Measurements from ENCODE around the gene ZNF613.
A peak's percentile ranks its signal among the peaks of the same experiment; 100 is the strongest.

ZNF613 gene

GRCh38 chr19:51946602-51947001 is 19.3 kb downstream of the ZNF613 start:
- H3K27ac ChIP-seq = no peak overlapping the region
- TF ChIP-seq CTCF (conservative IDR thresholded peaks at IDR 0.05) = no peak

GRCh38 chr19:51948975-51949374 is 21.7 kb downstream of the ZNF613 start:
- TF ChIP-seq CTCF (conservative IDR thresholded peaks at IDR 0.05) = no peak
- peak overlapping the region; percentile 9; the same call in 1 of the 2 replicates for H3K27ac ChIP-seq

DNA sequence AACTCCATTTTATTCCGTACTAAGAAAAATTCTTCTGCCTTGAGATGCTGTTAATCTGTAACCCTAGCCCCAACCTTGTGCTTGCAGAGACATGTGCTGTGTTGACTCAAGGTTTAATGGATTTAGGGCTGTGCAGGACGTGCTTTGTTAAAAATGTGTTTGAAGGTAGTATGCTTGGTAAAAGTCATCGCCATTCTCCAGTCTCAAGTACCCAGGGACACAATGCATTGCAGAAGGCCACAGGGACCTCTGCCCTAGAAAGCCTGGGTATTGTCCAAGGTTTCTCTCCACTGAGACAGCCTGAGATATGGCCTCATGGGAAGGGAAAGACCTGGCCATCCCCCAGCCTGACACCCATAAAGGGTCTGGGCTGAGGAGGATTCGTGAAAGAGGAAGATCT is 30.6 kb downstream of the ZNF613 start:
- peak overlapping the region; percentile 100 for H3K27ac ChIP-seq

DNA sequence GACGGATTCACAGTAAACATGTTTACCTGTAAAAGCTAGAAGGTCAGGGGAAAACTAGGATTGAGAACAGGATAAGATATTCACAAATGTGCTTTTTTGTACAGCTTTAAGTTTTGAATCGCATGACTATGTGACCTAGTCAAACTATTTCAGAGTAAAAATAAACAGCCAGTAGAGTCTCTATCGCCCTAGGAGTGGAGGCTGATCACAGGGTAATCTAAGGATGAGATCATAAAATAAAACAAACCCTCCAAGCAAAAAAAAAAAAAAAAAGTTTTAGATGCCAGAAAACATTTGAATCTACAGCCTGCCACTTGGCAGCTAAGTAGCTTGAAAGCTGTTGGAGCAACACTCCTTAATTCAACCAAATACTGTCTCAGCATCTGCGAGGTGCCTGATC is 32.5 kb downstream of the ZNF613 start:
- peak overlapping the region; percentile 100 for H3K27ac ChIP-seq
- TF ChIP-seq CTCF (conservative IDR thresholded peaks at IDR 0.05) = no peak

- H3K27ac ChIP-seq = peak overlapping the region; percentile 100
These were observed 33.5 kb downstream of the ZNF613 start for GRCh38 chr19:51960621-51961233.

GRCh38 chr19:51965583-51965982 is 38.3 kb downstream of the ZNF613 start:
- no peak for TF ChIP-seq CTCF (conservative IDR thresholded peaks at IDR 0.05)
- H3K27ac ChIP-seq = peak overlapping the region; percentile 100

GRCh38 chr19:51970718-51971117 is 43.4 kb downstream of the ZNF613 start:
- no peak overlapping the region for H3K27ac ChIP-seq
- no peak for TF ChIP-seq CTCF (conservative IDR thresholded peaks at IDR 0.05)

GRCh38 chr19:51971624-51972023 is 44.4 kb downstream of the ZNF613 start:
- TF ChIP-seq CTCF (conservative IDR thresholded peaks at IDR 0.05) = no peak
- H3K27ac ChIP-seq = no peak overlapping the region

DNA sequence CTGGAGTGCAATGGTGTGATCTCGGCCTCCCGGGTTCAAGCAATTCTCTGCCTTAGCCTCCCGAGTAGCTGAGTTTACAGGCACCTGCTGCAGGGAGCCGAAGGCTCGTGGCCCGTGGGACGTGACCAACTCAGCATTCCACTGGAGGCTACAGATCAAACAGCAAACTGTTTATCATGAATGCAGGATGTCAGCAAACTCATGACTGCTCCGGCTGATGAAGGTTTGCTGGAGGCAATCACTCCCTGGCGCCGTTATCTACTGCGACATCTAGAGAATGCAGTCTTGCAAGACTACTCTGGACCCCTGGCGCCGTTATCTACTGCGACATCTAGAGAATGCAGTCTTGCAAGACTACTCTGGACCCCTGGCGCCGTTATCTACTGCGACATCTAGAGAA is 48.5 kb downstream of the ZNF613 start:
- H3K27ac ChIP-seq = peak overlapping the region; percentile 99
